HFFc6 (cell line): ENCODE data around the gene IGSF9. TPM values are rescaled to one million over a fixed set of nuclear protein-coding genes. Genes with fewer than 3 reads are reported as not detected.

ENCODE experiments used
- DNase-seq: peaks from one replicate; pipeline ENCODE4 v3.0.0-alpha.2; 2018
- H3K27ac Mint-ChIP-seq: 2 replicates; pipeline ENCODE4 v1.8.0; 2020; ENCODE audit warnings: mild to moderate bottlenecking, mixed read lengths
- H3K27me3 Mint-ChIP-seq: 2 replicates; pipeline ENCODE4 v1.8.0; 2021; ENCODE audit warnings: mild to moderate bottlenecking, moderate library complexity, mixed read lengths; ENCODE audit not compliant: insufficient read depth
- H3K36me3 Mint-ChIP-seq: 2 replicates; pipeline ENCODE4 v1.8.0; 2021; ENCODE audit warnings: low read depth, mixed read lengths
- H3K4me1 Mint-ChIP-seq: 2 replicates; pipeline ENCODE4 v1.8.0; 2020; ENCODE audit warnings: low read depth, mixed read lengths
- H3K4me3 Mint-ChIP-seq: 2 replicates; pipeline ENCODE4 v1.8.0; 2020; ENCODE audit warnings: mild to moderate bottlenecking, moderate library complexity, mixed read lengths
- H3K9me3 Mint-ChIP-seq: 2 replicates; pipeline ENCODE4 v1.8.0; 2020; ENCODE audit warnings: mild to moderate bottlenecking, mixed read lengths
- total RNA-seq, 6 experiments: library from RNA; stranded (reverse); fragmentation: NEBNext Ultra II Directional; extraction: Animal tissue kit (Norgen Biotek cat#: 25700); gene quantifications; 2 replicates in 1 of 6; 3 replicates in 5 of 6; pipeline ENCODE4 v1.2.3, GENCODE V29; 2021
- TF ChIP-seq, protein P1 (sequence below): fragments of 200-600 bp; sonication (generic); IDR thresholded peaks from 2 replicates; pipeline ENCODE4 v1.5.0; 2021; ENCODE audit warnings: antibody characterized with exemption, mild to moderate bottlenecking

IGSF9 gene
- total RNA-seq, 6 experiments from 2014 or later, result not detected

DNA sequence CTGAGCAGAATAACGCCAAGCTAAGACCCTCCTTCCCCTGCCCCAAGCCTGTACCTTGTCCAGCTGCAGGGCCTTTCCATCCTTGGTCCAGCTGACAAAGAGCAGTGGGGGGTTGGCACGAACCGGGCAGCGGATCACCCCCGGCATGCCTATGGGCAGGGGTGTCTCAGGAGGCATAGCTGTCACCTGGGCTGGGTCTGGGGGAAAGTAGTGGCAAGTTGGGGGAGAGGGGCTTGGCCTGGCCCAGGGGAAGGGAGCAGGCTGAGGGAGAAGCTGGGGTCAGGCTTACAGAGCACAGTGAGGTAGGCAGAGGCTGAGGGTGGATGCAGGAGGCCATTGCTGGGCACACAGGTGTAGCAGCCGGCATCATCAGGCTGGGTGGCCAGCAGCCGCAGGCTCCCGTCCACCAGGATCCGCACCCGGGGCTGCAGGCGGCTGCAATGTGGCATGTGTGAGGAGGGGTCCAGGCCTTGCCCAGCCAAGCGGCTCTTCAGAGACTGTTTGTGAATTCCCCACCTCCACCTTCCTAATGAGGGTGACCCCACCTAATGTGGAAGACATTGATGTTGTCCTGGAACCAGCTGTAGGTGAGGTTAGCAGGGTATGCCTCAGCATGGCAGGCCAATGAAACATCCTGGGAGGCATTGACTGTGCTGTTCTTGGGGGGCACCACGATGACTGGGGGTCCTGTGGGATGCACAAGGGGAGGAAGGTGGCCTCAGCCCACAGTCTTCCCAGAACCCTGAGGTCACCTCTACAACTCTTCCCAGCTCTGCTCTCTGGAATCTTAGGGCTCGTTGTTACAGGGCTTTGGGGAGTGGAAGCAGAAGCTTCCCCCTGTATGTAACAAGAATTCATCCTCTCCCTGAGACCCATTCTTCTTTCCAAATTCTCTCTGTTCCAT lies 11.0 kb downstream of the IGSF9 start:
- peaks cover 21% of the 10 kb centered on the region for H3K27me3 Mint-ChIP-seq
- TF ChIP-seq, protein P1, sequence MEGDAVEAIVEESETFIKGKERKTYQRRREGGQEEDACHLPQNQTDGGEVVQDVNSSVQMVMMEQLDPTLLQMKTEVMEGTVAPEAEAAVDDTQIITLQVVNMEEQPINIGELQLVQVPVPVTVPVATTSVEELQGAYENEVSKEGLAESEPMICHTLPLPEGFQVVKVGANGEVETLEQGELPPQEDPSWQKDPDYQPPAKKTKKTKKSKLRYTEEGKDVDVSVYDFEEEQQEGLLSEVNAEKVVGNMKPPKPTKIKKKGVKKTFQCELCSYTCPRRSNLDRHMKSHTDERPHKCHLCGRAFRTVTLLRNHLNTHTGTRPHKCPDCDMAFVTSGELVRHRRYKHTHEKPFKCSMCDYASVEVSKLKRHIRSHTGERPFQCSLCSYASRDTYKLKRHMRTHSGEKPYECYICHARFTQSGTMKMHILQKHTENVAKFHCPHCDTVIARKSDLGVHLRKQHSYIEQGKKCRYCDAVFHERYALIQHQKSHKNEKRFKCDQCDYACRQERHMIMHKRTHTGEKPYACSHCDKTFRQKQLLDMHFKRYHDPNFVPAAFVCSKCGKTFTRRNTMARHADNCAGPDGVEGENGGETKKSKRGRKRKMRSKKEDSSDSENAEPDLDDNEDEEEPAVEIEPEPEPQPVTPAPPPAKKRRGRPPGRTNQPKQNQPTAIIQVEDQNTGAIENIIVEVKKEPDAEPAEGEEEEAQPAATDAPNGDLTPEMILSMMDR, result no peak
- no peaks in the 10 kb centered on the region for H3K36me3 Mint-ChIP-seq
- H3K27ac Mint-ChIP-seq, result no peak overlapping the region
- no peak overlapping the region for H3K4me3 Mint-ChIP-seq
- H3K4me1 Mint-ChIP-seq, result peaks cover 7% of the 10 kb centered on the region; the same call in 1 of the 2 replicates
- no peaks in the 10 kb centered on the region for H3K9me3 Mint-ChIP-seq
- no peak for DNase-seq

DNA sequence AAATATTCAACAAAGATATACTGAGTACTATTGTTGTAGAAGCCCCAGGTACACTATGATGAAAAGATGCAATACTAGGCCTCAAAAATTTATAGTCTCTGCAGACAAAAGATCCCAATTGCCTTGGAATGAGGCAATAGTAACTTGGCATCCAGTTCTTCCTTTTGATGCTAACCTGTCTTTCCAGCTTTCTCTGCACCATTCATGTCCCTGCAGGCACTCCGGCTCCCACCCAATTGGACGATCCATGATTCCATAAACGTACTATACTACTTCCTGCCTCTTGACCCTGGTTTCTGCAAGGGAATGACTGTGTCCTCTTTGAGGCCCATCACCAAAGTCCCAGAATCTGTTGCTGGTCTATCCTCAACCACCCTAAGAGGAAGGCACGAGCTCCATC lies 12.1 kb downstream of the IGSF9 start:
- Mint-ChIP-seq H3K27ac (no peak overlapping the region), H3K4me1 (peaks cover 5% of the 10 kb centered on the region; the same call in 1 of the 2 replicates)

DNA sequence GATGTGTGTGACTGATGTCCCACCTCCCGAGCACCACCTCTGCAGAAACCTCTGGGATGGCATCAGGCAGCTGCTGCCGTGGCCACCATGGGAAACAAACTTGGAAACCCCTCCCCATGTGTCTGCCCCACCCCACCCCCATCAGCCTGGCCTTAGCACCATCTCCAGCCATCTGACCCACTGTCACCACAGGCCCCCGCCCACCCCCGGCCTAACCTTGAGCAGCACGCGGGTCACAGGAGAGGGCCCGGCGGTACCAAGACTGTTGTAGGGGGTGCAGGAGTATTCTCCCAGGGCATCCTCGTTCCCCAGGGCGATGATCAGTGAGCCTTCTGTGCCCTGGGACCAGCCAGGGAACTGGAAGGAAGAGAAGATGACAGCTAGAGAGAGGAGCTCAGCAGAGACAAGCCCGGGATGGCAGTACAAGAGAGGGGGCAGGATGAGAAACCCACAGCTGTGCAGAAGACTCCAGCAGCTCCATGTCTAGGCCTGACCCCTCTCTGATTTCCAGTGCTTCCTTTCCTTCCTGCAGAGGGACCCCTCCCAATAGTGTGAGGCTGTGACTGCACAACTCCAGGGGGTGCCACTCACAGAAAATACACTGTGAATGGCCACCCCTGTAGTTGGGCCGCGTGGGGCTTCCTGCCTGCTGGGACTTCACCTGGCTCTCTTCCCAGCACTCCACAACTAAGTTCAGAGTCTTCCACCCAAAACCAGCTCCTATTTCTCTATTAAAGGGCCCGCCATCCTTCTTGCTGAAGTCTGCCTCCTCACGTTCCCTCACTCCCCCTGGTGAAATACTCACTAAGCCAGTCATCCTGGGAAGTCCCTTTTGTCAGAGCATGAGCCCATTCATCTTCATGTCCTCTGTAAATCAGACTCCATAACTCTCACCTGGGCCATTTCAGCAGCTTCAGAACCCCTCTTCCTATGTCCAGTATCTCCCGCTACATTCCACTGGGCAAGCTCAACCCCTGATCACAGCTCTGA lies 12.8 kb downstream of the IGSF9 start:
- TF ChIP-seq, protein P1, result no peak
- Mint-ChIP-seq H3K4me3 (no peak overlapping the region), H3K4me1 (no peaks in the 10 kb centered on the region), H3K36me3 (no peaks in the 10 kb centered on the region), H3K27ac (no peak overlapping the region), H3K27me3 (peaks cover 10% of the 10 kb centered on the region), H3K9me3 (no peaks in the 10 kb centered on the region)
- no peak for DNase-seq

More for the DNA sequence above, 12.1 kb downstream of the IGSF9 start:
- no peaks in the 10 kb centered on the region for H3K9me3 Mint-ChIP-seq
- H3K4me3 Mint-ChIP-seq, result no peak overlapping the region
- H3K27me3 Mint-ChIP-seq, result peaks cover 13% of the 10 kb centered on the region
- H3K36me3 Mint-ChIP-seq, result no peaks in the 10 kb centered on the region
- TF ChIP-seq, protein P1, result no peak
- no peak for DNase-seq

DNA sequence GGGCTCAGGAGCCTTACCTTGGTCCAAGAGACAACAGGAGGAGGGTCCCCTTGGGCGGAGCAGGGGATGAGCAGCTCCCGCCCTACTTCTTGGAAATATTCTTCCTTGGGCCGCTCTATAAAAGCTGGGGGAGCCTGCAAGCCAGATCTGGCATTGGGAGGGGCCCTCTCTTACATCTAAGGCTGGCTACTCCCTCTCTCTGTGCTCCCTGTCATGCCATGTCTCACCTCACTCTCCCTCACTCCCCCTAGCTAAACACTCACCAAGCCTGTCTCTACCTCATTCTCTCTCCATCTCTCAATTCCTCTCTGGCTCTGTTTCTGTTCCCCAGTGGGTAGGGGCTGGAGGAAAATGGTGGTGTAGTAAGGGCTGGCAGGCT lies 13.6 kb downstream of the IGSF9 start:
- Mint-ChIP-seq H3K27me3 (peaks cover 10% of the 10 kb centered on the region), H3K4me1 (no peaks in the 10 kb centered on the region; the same call in 1 of the 2 replicates), H3K9me3 (no peaks in the 10 kb centered on the region), H3K4me3 (no peak overlapping the region), H3K36me3 (no peaks in the 10 kb centered on the region), H3K27ac (no peak overlapping the region)
- TF ChIP-seq, protein P1, result no peak
- no peak for DNase-seq

DNA sequence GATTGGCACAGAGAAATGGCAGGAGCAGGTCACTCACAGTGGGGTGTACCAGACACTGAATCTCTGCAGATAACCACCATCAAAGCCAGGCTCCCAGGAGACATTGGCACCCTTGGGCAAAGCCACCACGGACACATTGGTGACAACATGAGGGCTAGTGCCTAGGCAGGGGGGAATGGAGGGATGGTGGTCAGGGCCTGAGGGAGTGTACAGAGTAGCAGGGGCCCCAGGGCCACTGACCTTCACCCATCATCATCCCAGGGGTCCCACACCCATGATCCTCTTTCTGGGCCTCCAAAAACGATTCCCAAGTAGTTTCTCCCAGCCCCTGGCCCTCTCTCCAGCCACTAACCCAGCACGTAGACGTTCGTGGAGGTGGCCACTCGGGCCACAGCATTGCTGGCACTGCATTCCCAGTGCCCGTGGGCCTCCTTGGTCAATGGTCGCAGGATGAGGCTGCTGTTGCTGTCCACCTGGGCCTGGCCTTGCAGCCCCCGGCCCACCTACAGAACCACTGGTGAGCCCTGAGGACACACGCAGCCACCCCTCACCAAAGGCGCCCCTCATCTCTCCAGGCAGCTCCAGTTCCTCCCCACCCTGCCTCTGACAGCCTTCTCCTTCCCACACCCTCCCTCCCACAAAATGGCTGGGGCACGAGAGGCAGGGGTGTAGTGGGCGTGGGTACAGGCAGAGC lies 14.2 kb downstream of the IGSF9 start:
- no peak for DNase-seq
- Mint-ChIP-seq H3K9me3 (no peaks in the 10 kb centered on the region), H3K36me3 (no peaks in the 10 kb centered on the region), H3K4me3 (no peak overlapping the region), H3K27ac (no peak overlapping the region), H3K4me1 (peaks cover 5% of the 10 kb centered on the region), H3K27me3 (peaks cover 10% of the 10 kb centered on the region)
- TF ChIP-seq, protein P1, result no peak
